Endothelial cell (in vitro differentiated cells): ENCODE measurements around the gene STRN. TPM values are rescaled to one million over a fixed set of nuclear protein-coding genes. Genes with fewer than 3 reads are reported as not detected.
"Not testable (repeated sequence)": the region's sequence is repeated elsewhere in the genome, so short reads cannot be mapped to it uniquely, and the experiment has no call there.

Experiments used
- DNase-seq: peaks from one replicate; pipeline ENCODE4 v3.0.0; 2021; ENCODE audit warnings: low spot score
- H3K27ac Mint-ChIP-seq: one replicate; pipeline ENCODE4 v1.8.0; 2021; ENCODE audit warnings: mixed read lengths, inconsistent platforms; ENCODE audit not compliant: unreplicated experiment
- H3K27me3 Mint-ChIP-seq: one replicate; pipeline ENCODE4 v1.8.0; 2021; ENCODE audit warnings: mild to moderate bottlenecking, moderate library complexity, mixed read lengths, inconsistent platforms; ENCODE audit not compliant: unreplicated experiment
- H3K36me3 Mint-ChIP-seq: one replicate; pipeline ENCODE4 v1.8.0; 2021; ENCODE audit warnings: mild to moderate bottlenecking, low read depth, mixed read lengths, inconsistent platforms; ENCODE audit not compliant: unreplicated experiment
- H3K4me1 Mint-ChIP-seq: one replicate; pipeline ENCODE4 v1.8.0; 2021; ENCODE audit warnings: mild to moderate bottlenecking, mixed read lengths, inconsistent platforms; ENCODE audit not compliant: unreplicated experiment
- H3K4me3 Mint-ChIP-seq: one replicate; pipeline ENCODE4 v1.8.0; 2021; ENCODE audit warnings: mild to moderate bottlenecking, mixed read lengths, inconsistent platforms; ENCODE audit not compliant: unreplicated experiment
- H3K9me3 Mint-ChIP-seq: one replicate; pipeline ENCODE4 v1.8.0; 2021; ENCODE audit warnings: mixed read lengths, inconsistent platforms; ENCODE audit not compliant: unreplicated experiment
- CTCF ChIP-seq: fragments of 200-600 bp; sonication (generic); IDR thresholded peaks from one replicate; pipeline ENCODE4 v1.5.0; 2021; ENCODE audit warnings: antibody characterized with exemption; ENCODE audit not compliant: unreplicated experiment
- total RNA-seq: library from RNA; stranded (reverse); fragmentation: NEBNext Ultra II Directional; extraction: Animal tissue kit (Norgen Biotek cat#: 25700); gene quantifications from one replicate; pipeline ENCODE4 v1.2.1, GENCODE V29; 2021; ENCODE audit not compliant: unreplicated experiment

STRN gene
- total RNA-seq, 1 donor from 2014 or later = 52.0 TPM

DNA sequence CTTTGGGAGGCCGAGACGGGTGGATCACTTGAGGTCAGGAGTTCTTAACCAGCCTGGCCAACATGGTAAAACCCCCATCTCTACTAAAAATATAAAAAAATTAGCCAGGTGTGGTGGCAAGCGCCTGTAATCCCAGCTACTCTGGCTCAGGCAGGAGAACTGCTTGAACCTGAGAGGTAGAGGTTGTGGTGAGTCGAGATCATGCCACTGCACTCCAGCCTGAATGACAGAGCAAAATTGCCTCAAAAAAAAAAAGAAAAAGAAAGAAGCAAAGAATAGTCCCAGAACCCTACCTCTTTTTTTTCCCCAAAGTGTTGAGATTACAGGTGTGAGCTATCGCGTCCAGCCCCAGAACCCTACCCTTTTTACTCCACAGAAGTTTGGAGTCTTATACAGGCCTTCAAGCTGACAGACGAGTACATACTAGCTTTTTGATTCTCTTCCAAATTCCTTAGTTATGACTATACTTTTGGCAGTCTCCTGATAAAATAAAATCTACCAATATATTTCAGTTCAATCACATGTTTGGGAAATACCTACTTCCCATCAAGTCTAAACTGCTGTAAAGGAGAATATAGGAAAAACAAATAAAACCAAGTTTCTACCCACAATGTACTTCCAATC is 35.4 kb downstream of the STRN start:
- Mint-ChIP-seq H3K4me1 (peaks cover 13% of the 10 kb centered on the region), H3K27ac (peak overlapping the region; percentile 88)
- DNase-seq, H3K36me3 Mint-ChIP-seq, H3K27me3 Mint-ChIP-seq, H3K4me3 Mint-ChIP-seq, H3K9me3 Mint-ChIP-seq: not testable (repeated sequence)

DNA sequence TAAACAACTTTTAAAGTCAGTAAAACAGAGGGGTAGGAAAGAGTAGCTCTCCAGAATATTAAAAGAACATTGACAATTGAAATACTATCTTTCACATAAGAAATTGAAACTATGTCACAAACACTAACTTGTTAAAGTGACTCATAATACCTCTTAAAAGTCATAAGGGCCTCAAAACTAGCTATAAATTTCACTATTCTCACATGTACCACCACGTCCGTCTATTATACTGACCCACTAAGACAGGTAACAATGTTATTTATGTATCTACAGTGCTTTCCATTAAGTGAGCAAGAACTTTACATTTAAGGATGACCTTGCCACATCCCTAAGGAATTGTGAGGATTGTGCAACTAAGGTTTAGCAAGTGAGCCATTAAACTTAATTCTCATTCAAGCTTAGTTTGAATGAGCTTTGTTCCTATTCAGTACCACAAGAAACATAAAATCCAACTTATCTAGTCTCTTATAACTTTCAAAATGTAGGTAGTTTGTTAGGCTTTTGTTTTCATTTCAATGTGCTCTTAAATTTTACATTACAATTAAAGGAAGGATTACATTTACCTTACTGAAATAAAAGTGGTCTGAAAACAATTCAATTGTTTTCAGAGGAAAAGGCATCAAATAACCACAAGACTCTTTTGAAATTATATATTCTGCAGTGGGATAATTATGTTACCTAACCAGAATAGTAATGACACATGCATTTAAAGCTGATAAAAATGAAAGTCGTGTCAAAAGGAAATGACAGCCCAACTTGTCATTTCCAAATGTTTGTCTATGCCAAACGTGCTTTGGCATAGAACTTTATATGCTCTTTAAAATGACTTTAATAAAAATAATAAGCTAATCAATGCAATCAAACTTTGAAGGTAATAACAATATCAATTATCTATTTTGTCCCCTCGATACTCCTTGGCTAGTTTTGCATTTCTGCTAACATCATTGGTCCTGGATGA is 39.9 kb downstream of the STRN start:
- Mint-ChIP-seq H3K27ac (peak overlapping the region; percentile 11), H3K4me1 (peaks cover 22% of the 10 kb centered on the region)
- not testable (repeated sequence) for H3K36me3 Mint-ChIP-seq, H3K4me3 Mint-ChIP-seq, DNase-seq, H3K27me3 Mint-ChIP-seq, H3K9me3 Mint-ChIP-seq

- not testable (repeated sequence) for H3K9me3 Mint-ChIP-seq, H3K27me3 Mint-ChIP-seq, H3K27ac Mint-ChIP-seq, DNase-seq
- peaks cover 32% of the 10 kb centered on the region for H3K4me1 Mint-ChIP-seq
- peaks cover 13% of the 10 kb centered on the region for H3K36me3 Mint-ChIP-seq
- peak overlapping the region; percentile 8 for H3K4me3 Mint-ChIP-seq
Measured at GRCh38 chr2:36922629-36923028, 43.7 kb downstream of the STRN start.

DNA sequence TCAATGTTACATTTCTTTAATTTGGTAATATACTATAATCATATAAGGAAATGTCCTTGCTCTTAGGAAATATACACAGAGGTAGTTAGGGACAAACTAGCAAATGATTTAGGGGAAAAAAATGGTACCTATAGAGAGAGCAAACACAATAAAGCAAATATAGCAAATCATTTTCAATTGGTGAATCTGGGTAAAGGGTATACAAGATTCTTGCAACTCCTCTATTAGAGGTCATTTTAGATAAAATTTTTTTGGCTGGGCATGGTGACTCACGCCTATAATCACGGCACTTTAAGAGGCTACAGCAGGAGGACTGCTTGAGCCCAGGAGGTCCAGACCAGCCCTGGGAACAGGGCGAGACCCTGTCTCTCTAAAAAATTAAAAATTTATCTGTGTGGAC is 44.4 kb downstream of the STRN start:
- H3K27me3 Mint-ChIP-seq = peaks cover 7% of the 10 kb centered on the region

GRCh38 chr2:36919041-36919837 is 47.1 kb downstream of the STRN start:
- Mint-ChIP-seq H3K9me3 (no peaks in the 10 kb centered on the region), H3K4me3 (no peak overlapping the region), H3K27me3 (peaks cover 3% of the 10 kb centered on the region), H3K27ac (peak overlapping the region; percentile 5), H3K4me1 (peaks cover 30% of the 10 kb centered on the region), H3K36me3 (peaks cover 9% of the 10 kb centered on the region)
- no peak for DNase-seq
- no peak for TF ChIP-seq CTCF

More for the DNA sequence above, 44.4 kb downstream of the STRN start:
- no peak for TF ChIP-seq CTCF
- H3K27ac Mint-ChIP-seq = no peak overlapping the region
- no peak for DNase-seq
- no peak overlapping the region for H3K4me3 Mint-ChIP-seq
- peaks cover 13% of the 10 kb centered on the region for H3K36me3 Mint-ChIP-seq
- no peaks in the 10 kb centered on the region for H3K9me3 Mint-ChIP-seq
- H3K4me1 Mint-ChIP-seq = peaks cover 32% of the 10 kb centered on the region

DNA sequence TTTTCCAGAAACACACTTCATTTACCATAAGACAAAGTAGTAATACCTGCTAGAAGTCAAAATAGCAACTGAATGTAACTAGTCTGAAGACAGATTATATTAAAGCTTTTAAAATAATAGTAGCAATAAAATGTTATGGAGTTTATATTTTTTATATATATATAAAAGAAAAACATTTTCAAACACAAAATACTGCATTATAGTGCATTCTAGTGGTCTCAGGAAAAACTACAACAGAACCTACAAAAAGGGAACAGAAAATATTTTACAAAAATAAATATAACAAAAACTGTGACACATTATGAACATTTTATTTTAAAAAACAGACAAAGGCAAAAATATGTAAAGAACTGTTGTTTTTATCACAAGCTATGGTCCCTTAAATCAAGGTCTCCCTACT is 48.0 kb downstream of the STRN start:
- peaks cover 30% of the 10 kb centered on the region for H3K4me1 Mint-ChIP-seq
- no peak for DNase-seq
- H3K4me3 Mint-ChIP-seq = no peak overlapping the region

More for the DNA sequence above, 48.0 kb downstream of the STRN start:
- H3K9me3 Mint-ChIP-seq = no peaks in the 10 kb centered on the region
- peaks cover 3% of the 10 kb centered on the region for H3K27me3 Mint-ChIP-seq
- H3K36me3 Mint-ChIP-seq = peaks cover 5% of the 10 kb centered on the region
- TF ChIP-seq CTCF = peak; percentile 50
- no peak overlapping the region for H3K27ac Mint-ChIP-seq
